Type B pancreatic cell (in vitro differentiated cells): ENCODE results near the gene TESMIN. TPM values are rescaled to one million over a fixed set of nuclear protein-coding genes. Genes with fewer than 3 reads are reported as not detected.

ENCODE experiments used
- DNase-seq: peaks from one replicate; pipeline ENCODE4 v3.0.0; 2021; ENCODE audit warnings: mixed read lengths; ENCODE audit not compliant: unreplicated experiment; ENCODE audit errors: extremely low spot score
- H3K27ac Mint-ChIP-seq: 2 replicates; pipeline ENCODE4 v1.8.0; 2021; ENCODE audit warnings: mild to moderate bottlenecking, mixed read lengths
- H3K27me3 Mint-ChIP-seq: 2 replicates; pipeline ENCODE4 v1.8.0; 2021; ENCODE audit warnings: mixed read lengths
- H3K36me3 Mint-ChIP-seq: 2 replicates; pipeline ENCODE4 v1.8.0; 2021; ENCODE audit warnings: mixed read lengths
- H3K4me1 Mint-ChIP-seq: one replicate; pipeline ENCODE4 v1.8.0; 2021; ENCODE audit warnings: mixed read lengths; ENCODE audit not compliant: unreplicated experiment
- H3K4me3 Mint-ChIP-seq: 2 replicates; pipeline ENCODE4 v1.8.0; 2021; ENCODE audit warnings: mild to moderate bottlenecking, mixed read lengths
- H3K9me3 Mint-ChIP-seq: 2 replicates; pipeline ENCODE4 v1.8.0; 2021; ENCODE audit warnings: mixed read lengths
- total RNA-seq: library from RNA; stranded (reverse); gene quantifications from 2 replicates; pipeline ENCODE4 v1.2.1, GENCODE V29; 2021; ENCODE audit warnings: low replicate concordance
- TF ChIP-seq, protein P1 (sequence below): fragments of 200-600 bp; sonication (generic); conservative IDR thresholded peaks from 2 replicates; pipeline ENCODE4 v1.5.0; 2021; ENCODE audit warnings: antibody characterized with exemption, mild to moderate bottlenecking

Gene TESMIN
- total RNA-seq, 1 donor from 2014 or later: 6.7 TPM

DNA sequence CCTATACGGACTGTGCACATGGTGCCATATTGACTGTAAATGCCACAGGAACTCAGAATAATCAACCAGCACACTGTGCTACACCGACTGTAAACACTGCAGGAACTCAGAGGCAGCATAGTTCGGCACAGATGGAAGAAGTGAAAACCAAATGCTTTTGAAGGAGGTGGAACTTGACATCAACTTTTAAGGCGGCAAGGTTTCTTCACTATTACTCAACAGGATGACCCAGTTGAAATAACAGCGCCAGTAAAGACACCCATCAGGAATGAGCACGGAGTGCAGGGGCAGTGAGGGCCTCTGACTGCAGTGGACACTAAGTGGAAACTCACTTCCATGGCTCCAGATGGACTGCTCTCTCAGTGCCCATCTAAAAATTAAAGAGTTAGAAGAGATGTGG, 15.7 kb downstream of the TESMIN start:
- peaks cover 4% of the 10 kb centered on the region for H3K27me3 Mint-ChIP-seq
- H3K27ac Mint-ChIP-seq: no peak overlapping the region
- TF ChIP-seq, protein P1, sequence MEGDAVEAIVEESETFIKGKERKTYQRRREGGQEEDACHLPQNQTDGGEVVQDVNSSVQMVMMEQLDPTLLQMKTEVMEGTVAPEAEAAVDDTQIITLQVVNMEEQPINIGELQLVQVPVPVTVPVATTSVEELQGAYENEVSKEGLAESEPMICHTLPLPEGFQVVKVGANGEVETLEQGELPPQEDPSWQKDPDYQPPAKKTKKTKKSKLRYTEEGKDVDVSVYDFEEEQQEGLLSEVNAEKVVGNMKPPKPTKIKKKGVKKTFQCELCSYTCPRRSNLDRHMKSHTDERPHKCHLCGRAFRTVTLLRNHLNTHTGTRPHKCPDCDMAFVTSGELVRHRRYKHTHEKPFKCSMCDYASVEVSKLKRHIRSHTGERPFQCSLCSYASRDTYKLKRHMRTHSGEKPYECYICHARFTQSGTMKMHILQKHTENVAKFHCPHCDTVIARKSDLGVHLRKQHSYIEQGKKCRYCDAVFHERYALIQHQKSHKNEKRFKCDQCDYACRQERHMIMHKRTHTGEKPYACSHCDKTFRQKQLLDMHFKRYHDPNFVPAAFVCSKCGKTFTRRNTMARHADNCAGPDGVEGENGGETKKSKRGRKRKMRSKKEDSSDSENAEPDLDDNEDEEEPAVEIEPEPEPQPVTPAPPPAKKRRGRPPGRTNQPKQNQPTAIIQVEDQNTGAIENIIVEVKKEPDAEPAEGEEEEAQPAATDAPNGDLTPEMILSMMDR: no peak
- no peaks in the 10 kb centered on the region for H3K36me3 Mint-ChIP-seq
- no peak for DNase-seq
- H3K4me3 Mint-ChIP-seq: no peak overlapping the region
- no peaks in the 10 kb centered on the region for H3K9me3 Mint-ChIP-seq
- no peaks in the 10 kb centered on the region for H3K4me1 Mint-ChIP-seq

- Mint-ChIP-seq H3K4me3 (no peak overlapping the region), H3K36me3 (no peaks in the 10 kb centered on the region), H3K4me1 (no peaks in the 10 kb centered on the region), H3K27me3 (peaks cover 4% of the 10 kb centered on the region), H3K9me3 (no peaks in the 10 kb centered on the region), H3K27ac (no peak overlapping the region)
- DNase-seq: no peak
- TF ChIP-seq, protein P1: no peak
These were observed 16.2 kb downstream of the TESMIN start for GRCh38 chr11:68735125-68735524.

GRCh38 chr11:68734111-68734510, 17.2 kb downstream of the TESMIN start:
- H3K4me3 Mint-ChIP-seq: no peak overlapping the region
- DNase-seq: no peak
- TF ChIP-seq, protein P1: no peak
- H3K36me3 Mint-ChIP-seq: no peaks in the 10 kb centered on the region
- H3K4me1 Mint-ChIP-seq: no peaks in the 10 kb centered on the region
- no peak overlapping the region for H3K27ac Mint-ChIP-seq
- no peaks in the 10 kb centered on the region for H3K9me3 Mint-ChIP-seq
- peaks cover 4% of the 10 kb centered on the region for H3K27me3 Mint-ChIP-seq

GRCh38 chr11:68727783-68728182, 23.5 kb downstream of the TESMIN start:
- Mint-ChIP-seq H3K4me3 (no peak overlapping the region), H3K4me1 (no peaks in the 10 kb centered on the region), H3K27me3 (peaks cover 7% of the 10 kb centered on the region), H3K9me3 (no peaks in the 10 kb centered on the region), H3K27ac (no peak overlapping the region), H3K36me3 (no peaks in the 10 kb centered on the region)
- DNase-seq: no peak
- TF ChIP-seq, protein P1: no peak

DNA sequence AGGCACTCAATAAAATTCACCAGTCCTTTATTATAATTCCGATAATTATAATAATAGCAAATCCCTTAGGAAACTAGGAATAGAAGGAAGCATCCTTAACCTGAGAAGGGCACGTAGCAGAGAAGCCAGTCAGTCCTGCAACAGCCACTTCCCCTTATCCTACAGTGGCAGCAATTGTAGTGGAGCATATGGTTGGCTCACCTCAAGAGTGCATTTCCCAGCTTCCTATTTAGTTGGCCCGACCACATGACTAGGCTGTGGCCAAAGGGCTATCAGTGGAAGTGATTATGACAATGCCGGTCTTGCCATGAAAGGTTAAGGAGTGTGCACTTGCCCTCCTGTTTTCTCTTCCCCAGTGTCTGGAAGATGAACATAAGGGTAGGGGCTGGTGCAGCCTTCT, 27.0 kb downstream of the TESMIN start:
- no peaks in the 10 kb centered on the region for H3K4me1 Mint-ChIP-seq
- peaks cover 12% of the 10 kb centered on the region for H3K9me3 Mint-ChIP-seq
- TF ChIP-seq, protein P1: no peak
- H3K4me3 Mint-ChIP-seq: no peak overlapping the region
- DNase-seq: no peak
- no peaks in the 10 kb centered on the region for H3K36me3 Mint-ChIP-seq
- peaks cover 4% of the 10 kb centered on the region for H3K27me3 Mint-ChIP-seq
- no peak overlapping the region for H3K27ac Mint-ChIP-seq

DNA sequence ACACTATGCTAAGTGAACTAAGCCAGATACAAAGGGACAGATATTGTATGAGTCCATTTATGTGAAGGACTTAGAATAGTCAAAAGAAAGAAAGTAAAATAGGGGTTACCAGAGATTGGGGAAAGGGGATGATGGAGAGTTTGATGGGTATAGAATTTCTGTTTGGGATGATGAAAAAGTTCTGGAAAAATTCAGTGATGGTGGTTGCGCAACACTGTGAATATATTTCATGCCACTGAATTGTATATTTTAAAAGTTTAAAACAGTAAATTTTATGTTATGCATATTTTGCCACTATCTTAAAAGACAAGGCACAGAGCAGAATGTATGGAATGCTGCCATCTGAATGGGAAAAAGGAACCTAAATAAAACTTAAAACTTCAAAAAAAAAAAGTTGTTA, 29.2 kb downstream of the TESMIN start:
- no peak overlapping the region for H3K4me3 Mint-ChIP-seq
- H3K4me1 Mint-ChIP-seq: no peaks in the 10 kb centered on the region
- H3K27ac Mint-ChIP-seq: no peak overlapping the region
- H3K9me3 Mint-ChIP-seq: peaks cover 17% of the 10 kb centered on the region
- DNase-seq: no peak
- TF ChIP-seq, protein P1: no peak
- H3K36me3 Mint-ChIP-seq: no peaks in the 10 kb centered on the region
- H3K27me3 Mint-ChIP-seq: peaks cover 8% of the 10 kb centered on the region
